Activated CD8-positive, alpha-beta memory T cell treated with anti-CD3 and anti-CD28 coated beads, Interleukin-2, amount 50 U/mL, for 24 hours (primary cell): ENCODE measurements around the gene CTAGE6.
"Not testable (repeated sequence)": the region's sequence is repeated elsewhere in the genome, so short reads cannot be mapped to it uniquely, and the experiment has no call there.

Experiments used
- DNase-seq: peaks from one replicate; pipeline ENCODE4 v3.0.0-alpha.2; 2020; ENCODE audit errors: extremely low read depth

Gene CTAGE6

DNA sequence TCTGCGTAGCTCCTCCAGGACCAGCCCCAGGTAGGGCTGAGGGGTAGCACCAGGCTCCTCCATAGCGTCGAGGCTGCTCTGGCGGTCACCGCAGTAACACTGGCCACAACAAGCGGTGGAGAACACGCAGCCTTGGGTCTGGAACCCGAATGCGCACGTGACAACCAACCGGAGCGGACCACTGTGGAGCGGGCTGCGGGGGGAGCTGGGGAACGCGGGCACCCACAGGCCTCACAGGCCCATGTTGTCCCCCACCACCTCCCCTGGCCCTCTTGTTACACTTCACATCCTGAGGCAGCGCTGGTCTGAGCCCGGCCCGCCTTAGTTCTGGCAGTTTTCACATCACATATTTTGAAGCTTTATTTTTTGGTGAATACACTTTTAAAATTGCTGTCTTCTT lies at the start of gene CTAGE6:
CTAGE6 (minus strand) TSS at position 101 of the 400 bp plus-strand sequence; CDS start at position 63, 38 bp downstream.
- not testable (repeated sequence) for DNase-seq

DNA sequence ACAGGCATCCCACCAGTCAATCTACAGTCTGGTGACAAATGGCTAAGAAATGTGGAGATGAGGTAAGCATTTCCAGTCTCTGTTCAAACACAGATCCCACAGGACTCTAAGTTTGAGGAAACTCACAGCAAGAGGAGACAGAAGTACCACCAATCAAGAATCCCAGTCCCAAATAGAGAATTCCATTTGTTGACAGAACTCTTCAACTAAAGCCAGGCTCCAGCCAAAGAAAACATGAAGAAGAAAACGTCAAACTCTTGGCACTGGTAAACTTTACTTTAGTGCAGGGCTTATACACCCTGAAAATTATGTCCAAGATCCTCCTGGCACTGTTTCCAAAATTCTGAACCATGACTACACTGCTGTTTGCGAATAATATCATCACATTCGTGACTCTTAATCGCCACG lies 49.2 kb upstream of the CTAGE6 start:
- not testable (repeated sequence) for DNase-seq

GRCh38 chr7:143797896-143798290 lies 40.4 kb upstream of the CTAGE6 start:
- DNase-seq = not testable (repeated sequence)

DNA sequence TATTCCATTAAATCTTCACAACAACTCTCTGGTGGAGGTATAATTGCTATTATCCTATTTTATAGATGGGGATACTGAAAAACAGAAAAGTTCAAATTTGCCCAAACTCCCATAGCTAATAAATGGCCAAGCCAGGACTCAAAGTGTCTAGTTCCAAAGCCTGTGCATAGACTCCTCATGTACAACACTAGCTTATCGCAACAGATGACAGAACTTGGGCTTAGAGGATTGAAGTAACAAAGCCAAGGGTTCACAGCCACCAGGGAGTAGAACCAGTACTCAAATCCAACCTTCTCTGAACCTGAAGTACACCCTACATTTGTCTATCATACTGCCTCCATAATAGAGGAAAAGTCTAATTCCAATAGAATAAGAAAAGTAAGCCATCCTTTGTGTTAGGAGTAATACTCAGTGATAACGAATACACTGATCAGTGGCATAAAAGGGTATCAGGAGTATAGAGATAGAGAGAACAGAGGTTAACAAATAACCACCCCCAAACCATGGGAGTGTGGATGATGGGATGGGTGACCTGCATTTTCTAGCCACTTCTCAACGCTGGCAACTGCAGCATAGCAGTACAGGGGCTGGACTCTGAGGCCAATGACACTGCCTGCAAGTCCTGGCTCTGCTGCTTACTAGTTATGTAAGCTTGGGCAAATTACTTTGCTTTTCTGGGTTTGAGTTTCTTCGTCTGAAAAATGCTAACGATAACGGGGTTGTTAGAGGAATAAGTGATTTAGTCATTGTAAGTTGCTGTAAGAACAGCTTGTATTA lies 39.8 kb upstream of the CTAGE6 start:
- DNase-seq = not testable (repeated sequence)

DNA sequence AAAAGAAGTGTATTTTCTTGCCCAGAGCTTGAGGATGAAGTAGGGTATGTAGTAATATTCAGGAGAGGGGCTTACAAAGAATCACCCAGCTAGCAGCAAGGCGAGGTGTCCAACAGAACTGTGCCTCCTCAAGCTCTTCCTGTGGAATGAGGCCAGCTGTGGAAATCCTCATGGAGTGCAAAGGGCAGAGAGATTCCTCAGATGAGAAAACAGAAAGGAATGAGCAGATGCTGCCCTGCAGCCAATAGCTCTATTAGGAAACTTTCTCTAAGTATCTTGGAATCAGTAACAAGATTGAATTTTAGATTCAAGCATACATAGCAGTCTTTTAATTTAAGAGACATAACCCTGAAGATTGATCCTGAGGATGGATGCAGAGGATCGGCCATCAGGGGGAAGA lies 38.2 kb upstream of the CTAGE6 start:
- not testable (repeated sequence) for DNase-seq

DNA sequence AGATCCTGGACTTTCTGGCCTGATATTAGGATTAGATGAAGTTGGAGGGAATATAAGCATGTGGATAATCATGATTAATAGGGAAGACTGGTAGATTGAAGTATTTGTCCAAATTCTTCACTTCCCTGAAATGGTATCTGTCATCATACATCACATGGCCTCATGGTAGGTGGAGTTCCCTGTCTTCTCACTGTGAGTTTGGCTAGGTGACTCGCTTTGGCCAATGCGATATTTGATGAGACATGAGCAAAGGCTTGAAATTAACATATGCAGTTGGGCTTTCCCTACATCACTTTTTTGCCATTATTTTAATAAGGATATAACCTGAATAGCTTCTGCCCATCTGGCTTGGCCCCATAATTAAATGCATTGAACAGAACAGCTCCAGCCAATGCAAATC lies 35.1 kb upstream of the CTAGE6 start:
- DNase-seq = peak; percentile 2

DNA sequence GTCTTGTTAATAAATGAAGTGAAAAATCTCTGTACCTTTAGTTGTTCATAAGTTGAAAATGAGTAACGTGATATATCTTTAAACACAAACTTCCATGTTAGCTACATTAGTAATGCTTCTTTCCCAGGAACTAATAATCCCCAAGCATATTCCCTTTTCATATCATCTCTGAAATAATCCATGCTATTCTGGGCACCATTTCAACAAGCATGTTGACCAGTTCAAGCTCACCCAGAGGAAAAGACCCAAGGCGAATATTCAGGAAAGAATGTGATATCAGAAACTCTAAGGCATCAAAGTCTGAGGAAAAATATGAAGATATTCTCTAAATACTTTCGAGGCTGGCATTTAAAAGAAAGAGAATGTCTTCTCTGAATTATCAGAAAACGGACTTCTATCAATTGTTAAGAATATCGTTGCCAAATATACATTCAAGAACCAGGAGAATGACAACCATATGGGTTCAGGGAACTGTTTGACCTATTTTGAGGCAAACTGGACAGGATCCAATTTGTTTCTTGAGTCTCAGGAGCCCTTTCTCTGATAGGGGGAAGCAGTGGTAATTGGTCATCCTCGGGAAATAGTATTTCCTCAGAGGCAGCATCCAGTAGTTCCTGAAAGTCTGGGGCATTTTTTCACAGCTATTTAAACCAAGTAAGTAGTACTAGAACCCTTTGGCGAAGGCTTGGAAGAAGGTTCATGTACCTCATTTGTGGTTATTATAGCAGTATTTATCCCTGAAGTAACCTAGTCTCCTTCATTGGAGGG lies 28.1 kb upstream of the CTAGE6 start:
- not testable (repeated sequence) for DNase-seq

DNA sequence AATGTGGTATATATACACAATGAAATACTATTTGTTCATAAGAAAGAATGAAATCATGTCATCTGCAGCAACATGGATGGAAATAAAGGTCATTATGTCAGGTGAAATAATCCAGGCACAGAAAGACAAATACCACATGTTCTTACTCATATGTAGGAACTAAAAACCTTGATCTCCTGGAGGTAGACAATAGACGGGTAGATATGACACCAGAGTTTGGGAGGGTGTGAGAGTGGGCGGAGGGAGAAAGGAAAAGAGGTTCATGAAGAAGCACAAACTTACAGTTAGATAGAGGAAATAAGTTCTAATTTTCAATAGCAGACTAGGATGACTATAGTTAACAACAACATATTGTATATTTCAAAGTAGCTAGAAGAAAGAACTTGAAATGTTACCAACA lies 22.1 kb upstream of the CTAGE6 start:
- not testable (repeated sequence) for DNase-seq

- not testable (repeated sequence) for DNase-seq
These were observed 15.4 kb upstream of the CTAGE6 start for GRCh38 chr7:143772738-143773468.

- not testable (repeated sequence) for DNase-seq
These were observed 10.0 kb upstream of the CTAGE6 start for GRCh38 chr7:143767531-143767930.

DNA sequence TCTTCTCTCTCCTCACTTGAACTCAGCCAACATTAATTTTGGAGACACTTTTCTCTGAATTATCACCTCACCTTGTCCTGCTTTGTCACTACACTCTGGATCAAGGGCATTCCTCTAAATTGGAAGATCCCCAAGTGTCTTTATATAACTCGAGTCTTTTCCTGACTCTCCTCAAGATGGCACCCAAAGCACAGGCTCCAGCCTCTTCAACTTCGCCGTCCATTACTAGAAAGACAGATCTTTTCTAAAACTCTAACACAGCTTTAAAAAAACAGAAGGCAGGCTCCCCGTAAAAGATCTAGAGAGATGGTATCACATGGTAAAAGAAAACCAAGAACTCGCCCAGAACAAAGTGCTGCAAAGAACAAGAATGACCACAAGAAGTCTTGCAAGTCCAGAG lies 8.2 kb upstream of the CTAGE6 start:
- not testable (repeated sequence) for DNase-seq

- DNase-seq = not testable (repeated sequence)
These were observed 5.6 kb upstream of the CTAGE6 start for GRCh38 chr7:143763065-143763464.

GRCh38 chr7:143745340-143745739 lies 12.2 kb downstream of the CTAGE6 start:
- not testable (repeated sequence) for DNase-seq

DNA sequence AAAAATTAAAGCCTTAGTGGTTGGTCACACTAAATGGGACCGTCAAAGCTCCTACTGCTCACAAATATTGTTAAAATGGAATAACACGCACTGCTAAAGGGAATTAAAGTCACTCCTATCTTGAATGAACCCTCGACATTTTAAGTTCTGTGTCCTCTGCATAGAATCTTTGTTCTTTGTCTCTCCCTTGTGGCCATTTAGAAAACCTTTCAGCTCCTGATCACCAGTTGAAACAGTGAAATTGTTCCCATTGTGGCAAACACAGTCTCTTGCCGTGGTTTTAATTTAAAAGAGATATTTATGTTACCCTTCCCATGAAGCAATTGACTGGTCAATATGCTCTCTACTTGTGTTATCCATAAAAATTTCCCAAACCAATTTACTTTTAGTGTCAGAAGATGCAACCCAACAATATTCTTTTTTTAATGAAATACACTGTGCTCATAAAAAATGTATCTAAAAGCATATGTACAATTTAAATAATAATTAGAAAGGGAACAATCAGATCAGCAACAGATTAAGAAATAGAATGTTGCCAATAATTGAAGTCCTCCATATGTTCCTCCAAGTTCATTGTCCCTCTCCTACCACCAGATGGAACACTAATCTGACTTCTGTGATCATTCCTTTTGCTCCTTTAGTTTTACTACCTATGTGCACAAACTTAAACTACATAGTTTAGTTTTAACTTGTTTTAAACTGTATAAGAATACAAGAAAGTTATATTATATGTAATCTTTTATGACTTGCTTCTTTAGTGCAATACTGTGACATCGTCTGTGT lies 20.3 kb downstream of the CTAGE6 start:
- DNase-seq = not testable (repeated sequence)

DNA sequence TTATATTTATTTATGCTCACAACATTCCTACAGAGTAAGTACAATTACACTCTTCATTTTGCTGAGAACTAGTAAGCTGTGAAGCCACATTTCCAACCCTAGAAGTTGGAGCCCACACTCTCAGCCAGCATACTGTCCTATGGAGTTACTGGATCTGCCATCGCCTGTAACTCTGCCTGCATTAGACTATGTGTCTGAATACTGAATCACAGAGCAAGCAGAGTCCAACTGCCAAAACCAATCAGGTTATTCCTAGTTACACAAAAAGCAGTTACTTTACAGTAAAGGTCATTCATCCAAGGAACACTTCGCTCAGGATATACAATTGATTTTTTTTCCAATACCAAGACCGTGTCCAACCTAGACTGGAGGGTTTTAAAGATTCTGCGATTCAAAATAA lies 21.5 kb downstream of the CTAGE6 start:
- DNase-seq = no peak

- no peak for DNase-seq
These were observed 23.6 kb downstream of the CTAGE6 start for GRCh38 chr7:143733876-143734275.

GRCh38 chr7:143728333-143728862 lies 29.1 kb downstream of the CTAGE6 start:
- DNase-seq = no peak

GRCh38 chr7:143727561-143727960 lies 29.9 kb downstream of the CTAGE6 start:
- not testable (repeated sequence) for DNase-seq

GRCh38 chr7:143726143-143726542 lies 31.4 kb downstream of the CTAGE6 start:
- not testable (repeated sequence) for DNase-seq

DNA sequence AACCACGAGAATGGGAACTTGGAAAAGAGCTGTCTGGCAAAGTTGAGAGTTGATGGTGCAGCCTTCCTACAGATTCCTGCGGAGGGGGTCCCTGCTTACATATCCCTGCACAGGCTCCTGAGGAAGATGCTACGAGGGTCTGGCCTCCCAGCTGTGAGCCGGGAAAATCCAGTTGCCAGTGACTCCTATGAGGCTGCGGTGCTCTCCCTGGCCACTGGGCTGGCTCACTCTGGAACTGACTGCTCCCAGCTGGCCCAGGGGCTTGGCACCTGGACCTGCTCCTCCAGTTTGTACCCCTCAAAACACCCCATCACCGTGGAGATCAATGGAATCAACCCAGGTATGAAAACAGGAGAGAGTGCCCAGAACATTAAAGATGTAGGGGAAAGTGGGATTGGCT lies 37.2 kb downstream of the CTAGE6 start:
- DNase-seq = not testable (repeated sequence)
